PC-3 (cell line): ENCODE results near the gene CCDC141. TPM values are rescaled to one million over a fixed set of nuclear protein-coding genes. Genes with fewer than 3 reads are reported as not detected.
"Not testable (repeated sequence)": the region's sequence is repeated elsewhere in the genome, so short reads cannot be mapped to it uniquely, and the experiment has no call there.

Experiments
- ATAC-seq: fragments of 200-7000 bp; cut with Tn5 transposase; 2 replicates; pipeline ENCODE4 v1.9.1; 2020; ENCODE audit warnings: mild to moderate bottlenecking, moderate library complexity
- BruUV-seq: library from RNA; stranded (reverse); fragments of 400-500 nt; replicated peaks from 2 replicates; lab custom pipeline; 2021; lab: Mats Ljungman, UMichigan
- CTCF ChIA-PET: fragments of 300-600 bp; sonication (Branson Sonifier 250); formaldehyde crosslinking; loops from one replicate; lab custom pipeline; 2022; ENCODE audit warnings: antibody characterized with exemption; lab: Charles Lee
- POLR2A ChIA-PET: fragments of 300-600 bp; sonication (Branson Sonifier 250); formaldehyde crosslinking; loops from one replicate; lab custom pipeline; 2022; ENCODE audit warnings: antibody characterized with exemption; ENCODE audit not compliant: unreplicated experiment; lab: Charles Lee
- DNase-seq: peaks from one replicate; pipeline ENCODE4 v3.0.0-alpha.2; 2015
- H2AFZ ChIP-seq: fragments of 300-600 bp; sonication (generic); 2 replicates; pipeline ENCODE4 v1.6.0; 2016; ENCODE audit warnings: antibody characterized with exemption, low read length
- H3F3A ChIP-seq: fragments of 300-600 bp; sonication (generic); one replicate; pipeline ENCODE4 v1.6.0; 2017; ENCODE audit warnings: antibody characterized with exemption, low read length, control low read depth, mild to moderate bottlenecking; ENCODE audit not compliant: unreplicated experiment
- H3K27ac ChIP-seq: fragments of 300-600 bp; sonication (generic); 2 replicates; pipeline ENCODE4 v1.5.1; 2016; ENCODE audit warnings: mild to moderate bottlenecking, low read length
- H3K27me3 ChIP-seq: fragments of 300-600 bp; sonication (generic); 2 replicates; pipeline ENCODE4 v1.6.1; 2016; ENCODE audit warnings: low read length, mixed read lengths
- H3K36me3 ChIP-seq: fragments of 300-600 bp; sonication (generic); 2 replicates; pipeline ENCODE4 v1.6.1; 2016; ENCODE audit warnings: low read depth, mixed run types, low read length, mixed read lengths
- H3K4me1 ChIP-seq: fragments of 300-600 bp; sonication (generic); 2 replicates; pipeline ENCODE4 v1.5.1; 2016; ENCODE audit warnings: low read length; ENCODE audit not compliant: insufficient read depth
- H3K4me2 ChIP-seq: fragments of 300-600 bp; sonication (generic); 2 replicates; pipeline ENCODE4 v1.6.0; 2016; ENCODE audit warnings: low read length
- H3K4me3 ChIP-seq: fragments of 300-600 bp; sonication (generic); 2 replicates; pipeline ENCODE4 v1.5.1; 2016; ENCODE audit warnings: mild to moderate bottlenecking, low read length, mixed read lengths
- H3K79me2 ChIP-seq: fragments of 300-600 bp; sonication (generic); 2 replicates; pipeline ENCODE4 v1.6.1; 2017; ENCODE audit warnings: low read length, mixed read lengths
- H3K9ac ChIP-seq: fragments of 300-600 bp; sonication (generic); 2 replicates; pipeline ENCODE4 v1.6.0; 2016; ENCODE audit warnings: mild to moderate bottlenecking, low read length
- H3K9me2 ChIP-seq: fragments of 300-600 bp; sonication (generic); replicated peaks from 2 replicates; pipeline ENCODE4 v1.6.1; 2016; ENCODE audit warnings: mixed run types, low read length, mixed read lengths
- H3K9me3 ChIP-seq: fragments of 300-600 bp; sonication (generic); 2 replicates; pipeline ENCODE4 v1.6.1; 2016; ENCODE audit warnings: low read length, mixed read lengths
- H4K20me1 ChIP-seq: fragments of 300-600 bp; sonication (generic); 2 replicates; pipeline ENCODE4 v1.6.1; 2016; ENCODE audit warnings: low read length, mixed read lengths
- EZH2 ChIP-seq: fragments of 300-600 bp; sonication (generic); IDR thresholded peaks from one replicate; pipeline ENCODE4 v1.6.1; 2017; ENCODE audit warnings: antibody characterized with exemption, mild to moderate bottlenecking, low read length; ENCODE audit not compliant: unreplicated experiment
- EZH2phosphoT487 ChIP-seq: fragments of 300-600 bp; sonication (generic); IDR thresholded peaks from 2 replicates; pipeline ENCODE4 v1.6.1; 2018; ENCODE audit warnings: mild to moderate bottlenecking, antibody characterized with exemption, low read length, borderline replicate concordance
- intact Hi-C: fragments of 100-400 bp; cut with micrococcal nuclease; formaldehyde crosslinking; loops from 2 replicates; pipeline ENCODE4 v1.9.0; 2023
- total RNA-seq: library from RNA; depleted of rRNA; stranded (reverse); fragments of >200 nt; gene quantifications from 2 replicates; pipeline ENCODE4 v1.2.3, GENCODE V29; 2014
- TF ChIP-seq, protein P1 (sequence below): fragments of 300-600 bp; sonication (generic); conservative IDR thresholded peaks from 2 replicates; pipeline ENCODE4 v1.5.1; 2017; ENCODE audit warnings: antibody characterized with exemption, low read depth, mild to moderate bottlenecking, low read length

Gene CCDC141
- total RNA-seq, 1 experiment from 2014 or later = 1.1 TPM

GRCh38 chr2:179097131-179097530 lies 47.2 kb upstream of the CCDC141 start:
- ChIA-PET POLR2A (no interaction called here), CTCF (no interaction called here)
- H3K9me2 ChIP-seq = no peaks in the 10 kb centered on the region
- no peak overlapping the region for H3K9ac ChIP-seq
- intact Hi-C loops = no loop called here
- H3F3A ChIP-seq = no peaks in the 10 kb centered on the region
- H3K9me3 ChIP-seq = no peaks in the 10 kb centered on the region
- no peaks in the 10 kb centered on the region for H3K27me3 ChIP-seq
- DNase-seq (no peak), ATAC-seq (no peak)
- BruUV-seq = no TSS peak
- H3K79me2 ChIP-seq = no peaks in the 10 kb centered on the region
- H3K27ac ChIP-seq = no peak overlapping the region
- no peaks in the 10 kb centered on the region for H3K4me1 ChIP-seq
- H3K36me3 ChIP-seq = no peaks in the 10 kb centered on the region
- no peaks in the 10 kb centered on the region for H4K20me1 ChIP-seq
- no peak overlapping the region for H3K4me3 ChIP-seq
- no peak overlapping the region for H3K4me2 ChIP-seq
- TF ChIP-seq, protein P1, sequence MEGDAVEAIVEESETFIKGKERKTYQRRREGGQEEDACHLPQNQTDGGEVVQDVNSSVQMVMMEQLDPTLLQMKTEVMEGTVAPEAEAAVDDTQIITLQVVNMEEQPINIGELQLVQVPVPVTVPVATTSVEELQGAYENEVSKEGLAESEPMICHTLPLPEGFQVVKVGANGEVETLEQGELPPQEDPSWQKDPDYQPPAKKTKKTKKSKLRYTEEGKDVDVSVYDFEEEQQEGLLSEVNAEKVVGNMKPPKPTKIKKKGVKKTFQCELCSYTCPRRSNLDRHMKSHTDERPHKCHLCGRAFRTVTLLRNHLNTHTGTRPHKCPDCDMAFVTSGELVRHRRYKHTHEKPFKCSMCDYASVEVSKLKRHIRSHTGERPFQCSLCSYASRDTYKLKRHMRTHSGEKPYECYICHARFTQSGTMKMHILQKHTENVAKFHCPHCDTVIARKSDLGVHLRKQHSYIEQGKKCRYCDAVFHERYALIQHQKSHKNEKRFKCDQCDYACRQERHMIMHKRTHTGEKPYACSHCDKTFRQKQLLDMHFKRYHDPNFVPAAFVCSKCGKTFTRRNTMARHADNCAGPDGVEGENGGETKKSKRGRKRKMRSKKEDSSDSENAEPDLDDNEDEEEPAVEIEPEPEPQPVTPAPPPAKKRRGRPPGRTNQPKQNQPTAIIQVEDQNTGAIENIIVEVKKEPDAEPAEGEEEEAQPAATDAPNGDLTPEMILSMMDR = no peak
- TF ChIP-seq EZH2phosphoT487 (no peak), EZH2 (no peak)
- no peak overlapping the region for H2AFZ ChIP-seq

DNA sequence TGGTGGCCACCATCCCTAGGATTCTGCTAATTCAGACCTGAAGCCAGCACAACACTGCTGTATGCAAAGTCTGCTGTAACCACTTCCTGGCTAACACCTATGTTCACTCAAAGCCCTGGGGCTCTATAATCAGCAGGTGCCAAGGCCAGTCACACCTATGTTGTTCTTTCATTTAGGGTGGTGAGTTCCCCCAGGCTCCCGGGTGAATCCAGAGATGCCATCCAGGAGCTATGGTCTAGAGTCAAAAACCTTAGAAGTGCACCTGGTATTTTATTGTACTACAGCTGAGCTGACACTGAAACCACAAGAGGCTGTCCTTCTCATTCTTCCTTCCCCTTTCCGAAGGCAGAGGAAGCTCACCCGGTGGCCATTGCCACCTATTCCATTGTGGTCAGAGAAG lies 46.2 kb upstream of the CCDC141 start:
- no peak overlapping the region for H2AFZ ChIP-seq
- no peak overlapping the region for H3K27ac ChIP-seq
- H4K20me1 ChIP-seq = no peaks in the 10 kb centered on the region
- no peaks in the 10 kb centered on the region for H3K9me3 ChIP-seq
- ATAC-seq = no peak
- H3K27me3 ChIP-seq = no peaks in the 10 kb centered on the region
- CTCF ChIA-PET = interaction anchor here (0.6 kb wide), 1 partner anchor 18 kb away, joined by 6 read pairs; no protein-coding TSS in a partner anchor
- H3K9ac ChIP-seq = no peak overlapping the region
- H3K4me1 ChIP-seq = no peaks in the 10 kb centered on the region
- TF ChIP-seq EZH2phosphoT487 (no peak), EZH2 (no peak)
- TF ChIP-seq, protein P1 = no peak
- no peaks in the 10 kb centered on the region for H3K36me3 ChIP-seq
- BruUV-seq = no TSS peak
- H3F3A ChIP-seq = no peaks in the 10 kb centered on the region
- H3K4me3 ChIP-seq = no peak overlapping the region
- no peaks in the 10 kb centered on the region for H3K79me2 ChIP-seq
- H3K4me2 ChIP-seq = no peak overlapping the region
- no peak for DNase-seq
- intact Hi-C loops = no loop called here
- POLR2A ChIA-PET = no interaction called here
- no peaks in the 10 kb centered on the region for H3K9me2 ChIP-seq

GRCh38 chr2:179092912-179093311 lies 43.0 kb upstream of the CCDC141 start:
- H3K27me3 ChIP-seq, H3K79me2 ChIP-seq, H3K9me2 ChIP-seq, POLR2A ChIA-PET, H3K4me3 ChIP-seq, H3K4me2 ChIP-seq, H3F3A ChIP-seq, H4K20me1 ChIP-seq, ATAC-seq, H3K27ac ChIP-seq, H3K9me3 ChIP-seq, CTCF ChIA-PET, H3K9ac ChIP-seq, H3K36me3 ChIP-seq, H2AFZ ChIP-seq, intact Hi-C loops, H3K4me1 ChIP-seq, DNase-seq, BruUV-seq: not testable (repeated sequence)
